RWPE1 (cell line): ENCODE data around the gene HLA-DPA1.
"Not testable (repeated sequence)": the region's sequence is repeated elsewhere in the genome, so short reads cannot be mapped to it uniquely, and the experiment has no call there.

Experiments
- CTCF ChIA-PET: fragments of 350-600 bp; sonication (Branson Sonifier 250); formaldehyde crosslinking; extraction: SDS; loops from one replicate; lab custom pipeline; 2021; lab: Yijun Ruan, JAX
- POLR2A ChIA-PET: fragments of 400-600 bp; formaldehyde crosslinking; extraction: SDS; loops from one replicate; lab custom pipeline; 2020; ENCODE audit warnings: antibody characterized with exemption; ENCODE audit not compliant: low non-redundant PET; lab: Yijun Ruan, JAX
- DNase-seq: peaks from one replicate; pipeline ENCODE4 v3.0.0; 2012; ENCODE audit warnings: low spot score
- H3K27ac ChIP-seq: fragments of 450-650 bp; 2 replicates; pipeline ENCODE4 v1.5.1; 2017
- TF ChIP-seq, protein P1 (sequence below): fragments of 450-650 bp; conservative IDR thresholded peaks from 2 replicates; pipeline ENCODE4 v1.5.1; 2017; ENCODE audit warnings: low read depth, mild to moderate bottlenecking

The HLA-DPA1 gene

DNA sequence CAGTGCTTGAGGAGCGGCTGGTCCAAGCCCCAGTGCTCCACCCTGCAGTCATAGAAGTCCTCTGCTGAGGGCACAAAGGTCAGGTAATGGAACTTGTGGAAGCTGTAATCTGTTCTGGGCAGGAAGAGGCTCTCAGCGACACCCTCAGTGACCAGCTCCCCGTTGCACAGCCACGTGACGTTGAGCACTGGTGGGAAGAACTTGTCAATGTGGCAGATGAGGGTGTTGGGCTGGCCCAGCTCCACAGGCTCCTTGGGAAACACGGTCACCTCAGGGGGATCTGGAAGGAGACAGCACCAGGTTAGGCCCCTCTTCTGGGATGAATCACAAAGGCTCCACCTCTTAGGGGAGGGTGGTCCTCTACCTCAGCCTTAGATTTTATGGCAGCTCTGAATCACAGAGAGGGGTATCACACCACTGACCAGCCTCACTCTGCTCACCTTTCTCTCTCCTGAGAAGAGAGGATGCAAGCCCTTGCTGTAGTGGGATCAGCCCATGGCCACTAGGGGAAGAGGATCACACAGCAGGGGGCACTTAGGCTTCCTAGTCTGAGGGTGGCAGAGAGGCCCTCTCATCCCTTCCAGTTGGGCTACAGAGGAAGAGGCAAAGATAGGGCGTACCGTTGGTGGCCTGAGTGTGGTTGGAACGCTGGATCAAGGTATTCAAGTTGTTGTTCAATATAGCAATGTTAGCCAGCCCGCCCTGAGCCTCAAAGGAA is 4.3 kb downstream of the HLA-DPA1 start:
- no peak for DNase-seq
- H3K27ac ChIP-seq: no peak overlapping the region
- CTCF ChIA-PET: interaction anchor here (0.6 kb wide), 1 partner anchor 814 kb away, joined by 5 read pairs; no protein-coding TSS in a partner anchor
- POLR2A ChIA-PET: no interaction called here
- TF ChIP-seq, protein P1, sequence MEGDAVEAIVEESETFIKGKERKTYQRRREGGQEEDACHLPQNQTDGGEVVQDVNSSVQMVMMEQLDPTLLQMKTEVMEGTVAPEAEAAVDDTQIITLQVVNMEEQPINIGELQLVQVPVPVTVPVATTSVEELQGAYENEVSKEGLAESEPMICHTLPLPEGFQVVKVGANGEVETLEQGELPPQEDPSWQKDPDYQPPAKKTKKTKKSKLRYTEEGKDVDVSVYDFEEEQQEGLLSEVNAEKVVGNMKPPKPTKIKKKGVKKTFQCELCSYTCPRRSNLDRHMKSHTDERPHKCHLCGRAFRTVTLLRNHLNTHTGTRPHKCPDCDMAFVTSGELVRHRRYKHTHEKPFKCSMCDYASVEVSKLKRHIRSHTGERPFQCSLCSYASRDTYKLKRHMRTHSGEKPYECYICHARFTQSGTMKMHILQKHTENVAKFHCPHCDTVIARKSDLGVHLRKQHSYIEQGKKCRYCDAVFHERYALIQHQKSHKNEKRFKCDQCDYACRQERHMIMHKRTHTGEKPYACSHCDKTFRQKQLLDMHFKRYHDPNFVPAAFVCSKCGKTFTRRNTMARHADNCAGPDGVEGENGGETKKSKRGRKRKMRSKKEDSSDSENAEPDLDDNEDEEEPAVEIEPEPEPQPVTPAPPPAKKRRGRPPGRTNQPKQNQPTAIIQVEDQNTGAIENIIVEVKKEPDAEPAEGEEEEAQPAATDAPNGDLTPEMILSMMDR: no peak

DNA sequence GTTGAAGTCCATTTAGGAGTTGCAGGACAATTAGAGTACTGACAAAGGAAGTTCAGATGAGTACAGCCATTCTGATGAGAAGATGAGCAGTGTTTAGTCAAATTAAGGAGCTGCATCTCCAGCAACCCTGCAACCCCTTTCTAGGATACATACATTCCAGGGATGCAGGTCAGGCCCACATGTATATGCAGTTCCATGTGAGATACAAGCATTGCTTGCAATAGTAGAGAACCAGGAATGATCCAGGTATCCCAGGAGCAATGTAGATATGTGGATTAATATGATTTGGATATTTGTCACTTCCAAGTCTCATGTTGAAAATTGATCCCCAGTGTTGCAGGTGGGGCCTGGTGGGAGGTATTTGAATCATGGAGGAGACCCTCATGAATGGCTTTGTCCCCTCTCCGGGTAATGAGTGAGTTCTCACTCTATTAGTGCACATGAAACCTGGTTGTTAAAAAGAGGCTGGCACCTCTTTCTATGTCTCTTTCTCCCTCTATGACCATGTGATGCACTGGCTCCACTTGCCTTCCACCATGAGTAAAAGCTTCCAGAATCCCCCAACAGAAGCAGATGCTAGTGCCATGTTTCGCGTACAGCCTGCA is 6.4 kb downstream of the HLA-DPA1 start:
- ChIA-PET CTCF (no interaction called here), POLR2A (no interaction called here)
- TF ChIP-seq, protein P1: no peak

DNA sequence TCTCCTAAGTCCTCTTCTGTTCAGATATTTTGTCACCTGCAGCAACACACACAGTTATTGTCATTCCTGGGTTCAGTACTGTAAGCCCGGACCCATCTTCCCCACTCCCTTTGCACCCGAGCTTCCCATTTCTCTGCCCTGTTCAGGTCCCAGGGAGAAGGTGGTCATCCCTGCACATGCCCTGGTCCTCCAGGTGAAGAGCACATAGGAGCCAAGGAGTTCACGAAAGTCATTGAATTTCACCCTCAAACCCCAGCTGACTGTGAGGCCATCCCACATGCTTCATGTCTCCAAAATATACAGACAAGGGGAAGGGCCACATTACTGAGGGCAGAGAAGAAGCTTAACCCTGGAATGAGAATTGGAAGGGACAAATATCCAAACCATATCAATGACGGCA is 8.1 kb downstream of the HLA-DPA1 start:
- ChIA-PET POLR2A (no interaction called here), CTCF (no interaction called here)
- H3K27ac ChIP-seq: no peak overlapping the region
- TF ChIP-seq, protein P1: no peak
- DNase-seq: no peak

More for the DNA sequence above, 6.4 kb downstream of the HLA-DPA1 start:
- no peak overlapping the region for H3K27ac ChIP-seq
- DNase-seq: no peak

DNA sequence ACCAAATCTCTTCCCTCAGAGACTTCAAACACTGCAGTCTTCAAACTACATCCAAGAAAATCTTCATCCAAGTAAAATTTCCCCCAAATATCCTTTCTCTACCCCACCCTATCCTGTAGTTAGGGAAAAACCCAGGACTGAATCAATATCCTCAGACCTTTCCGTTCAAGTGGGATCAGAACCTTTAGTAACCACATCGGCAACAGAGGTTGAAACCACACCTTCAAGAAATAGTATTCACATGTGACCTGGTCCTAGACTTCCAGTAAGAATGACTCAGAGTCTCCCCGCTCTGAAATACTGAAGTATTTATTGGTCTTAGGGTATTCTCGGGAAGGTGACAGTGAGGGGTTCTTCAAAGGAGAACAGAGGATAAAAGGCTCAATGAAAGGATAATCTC is 8.7 kb downstream of the HLA-DPA1 start:
- POLR2A ChIA-PET: no interaction called here
- TF ChIP-seq, protein P1: no peak
- H3K27ac ChIP-seq: no peak overlapping the region
- no peak for DNase-seq
- CTCF ChIA-PET: no interaction called here

DNA sequence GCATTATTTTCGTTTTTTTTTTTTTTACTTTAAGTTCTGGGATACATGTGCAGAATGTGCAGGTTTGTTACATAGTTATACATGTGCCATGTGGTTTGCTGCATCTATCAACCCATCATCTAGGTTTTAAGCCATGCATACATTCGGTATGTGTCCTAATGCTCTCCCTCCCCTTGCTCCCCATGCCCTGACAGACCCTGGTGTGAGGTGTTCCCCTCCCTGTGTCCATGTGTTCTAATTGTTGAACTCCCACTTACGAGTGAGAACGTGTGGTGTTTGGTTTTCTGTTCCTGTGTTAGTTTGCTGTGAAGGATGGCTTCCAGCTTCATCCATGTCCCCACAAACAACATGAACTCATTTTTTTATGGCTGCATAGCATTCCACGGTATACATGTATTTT is 10.0 kb downstream of the HLA-DPA1 start:
- POLR2A ChIA-PET: not testable (repeated sequence)

DNA sequence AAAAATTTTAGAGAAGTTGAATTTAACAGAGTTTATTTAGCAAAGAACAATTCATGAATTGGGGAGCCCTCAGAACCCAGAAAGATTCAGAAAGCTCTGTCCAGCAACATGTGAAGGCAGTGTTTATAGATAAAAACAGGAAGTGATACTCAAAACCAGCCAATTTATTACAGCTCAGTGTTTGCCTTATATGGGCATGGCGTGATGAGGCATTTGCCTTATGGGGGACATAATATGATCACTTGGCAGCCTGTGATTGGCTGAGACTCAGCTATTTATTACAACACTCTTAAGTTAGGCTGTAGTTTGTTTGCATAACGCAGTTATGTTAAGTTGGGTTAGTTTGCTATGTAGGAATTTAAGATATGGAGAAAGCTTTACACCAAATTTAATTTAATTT is 11.5 kb downstream of the HLA-DPA1 start:
- no peak overlapping the region for H3K27ac ChIP-seq
- CTCF ChIA-PET: no interaction called here
- TF ChIP-seq, protein P1: no peak
- DNase-seq: no peak
- POLR2A ChIA-PET: no interaction called here

More for the DNA sequence above, 10.0 kb downstream of the HLA-DPA1 start:
- H3K27ac ChIP-seq, CTCF ChIA-PET, DNase-seq: not testable (repeated sequence)
